Measurements from ENCODE around the gene PDE1C.

DNA sequence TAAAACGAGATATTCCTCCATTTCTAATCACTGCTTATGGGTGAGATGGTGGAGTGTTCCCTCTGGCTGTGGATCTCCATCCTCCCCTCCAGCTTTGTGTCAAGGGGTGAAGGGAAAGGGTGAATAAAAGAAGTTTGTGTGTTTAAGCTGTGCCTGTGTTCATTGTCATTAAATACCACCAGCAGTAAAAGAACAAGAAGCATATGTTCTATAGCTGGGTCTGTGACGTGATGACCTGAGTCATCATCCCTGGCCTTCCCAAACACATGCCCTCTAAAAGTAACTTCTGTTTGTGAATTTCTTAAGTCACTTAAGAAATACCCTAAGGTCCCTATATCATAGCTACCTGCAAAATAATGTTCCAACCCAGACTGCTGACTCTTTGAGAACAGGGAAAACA, 278.3 kb downstream of the PDE1C start:
- TF ChIP-seq CHD1 (IDR thresholded peaks at IDR 0.05; ENCODE audit: low read depth, low read length) (no peak), BHLHE40 (IDR thresholded peaks at IDR 0.05; ENCODE audit: low read depth, low read length) (no peak), POLR2A (IDR thresholded peaks at IDR 0.05; ENCODE audit: low read depth, low read length) (no peak), CEBPB (IDR thresholded peaks at IDR 0.05; ENCODE audit: low read depth, low read length) (no peak), MXI1 (IDR thresholded peaks at IDR 0.05; ENCODE audit: borderline replicate concordance, low read depth, low read length) (no peak), SMC3 (IDR thresholded peaks at IDR 0.05; ENCODE audit: low read depth, low read length) (no peak)
- TF ChIP-seq, protein P1, sequence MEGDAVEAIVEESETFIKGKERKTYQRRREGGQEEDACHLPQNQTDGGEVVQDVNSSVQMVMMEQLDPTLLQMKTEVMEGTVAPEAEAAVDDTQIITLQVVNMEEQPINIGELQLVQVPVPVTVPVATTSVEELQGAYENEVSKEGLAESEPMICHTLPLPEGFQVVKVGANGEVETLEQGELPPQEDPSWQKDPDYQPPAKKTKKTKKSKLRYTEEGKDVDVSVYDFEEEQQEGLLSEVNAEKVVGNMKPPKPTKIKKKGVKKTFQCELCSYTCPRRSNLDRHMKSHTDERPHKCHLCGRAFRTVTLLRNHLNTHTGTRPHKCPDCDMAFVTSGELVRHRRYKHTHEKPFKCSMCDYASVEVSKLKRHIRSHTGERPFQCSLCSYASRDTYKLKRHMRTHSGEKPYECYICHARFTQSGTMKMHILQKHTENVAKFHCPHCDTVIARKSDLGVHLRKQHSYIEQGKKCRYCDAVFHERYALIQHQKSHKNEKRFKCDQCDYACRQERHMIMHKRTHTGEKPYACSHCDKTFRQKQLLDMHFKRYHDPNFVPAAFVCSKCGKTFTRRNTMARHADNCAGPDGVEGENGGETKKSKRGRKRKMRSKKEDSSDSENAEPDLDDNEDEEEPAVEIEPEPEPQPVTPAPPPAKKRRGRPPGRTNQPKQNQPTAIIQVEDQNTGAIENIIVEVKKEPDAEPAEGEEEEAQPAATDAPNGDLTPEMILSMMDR (conservative IDR thresholded peaks at IDR 0.05; ENCODE audit: low read depth, low read length), result no peak

All from IMR-90 (cell line).